Kidney (tissue), 14 donors: Measurements from ENCODE around the gene ZNF565. TPM values are rescaled to one million over a fixed set of nuclear protein-coding genes. Genes with fewer than 3 reads are reported as not detected.

Source experiments
- DNase-seq, 5 donors: peaks; one replicate each; pipeline ENCODE4 v3.0.0-alpha.2; 2013 to 2020
- FAIRE-seq: peaks from 2 replicates; lab custom pipeline; 2012; peaks lifted over from hg19 to GRCh38; lab: Jason Lieb, UNC
- H3K27ac ChIP-seq, 2 donors: one replicate each; pipeline ENCODE4 v1.7.0; 2013; ENCODE audit warnings: low read depth in 2 of 2, low read length in 2 of 2, inconsistent platforms in 1 of 2
- H3K27me3 ChIP-seq: one replicate; pipeline ENCODE4 v1.7.1; 2013; ENCODE audit warnings: low read length, inconsistent platforms; ENCODE audit not compliant: control insufficient read depth, insufficient read depth
- H3K36me3 ChIP-seq, 3 donors: one replicate each; pipeline versions ENCODE4 v1.7.0 to v1.7.1; 2013; ENCODE audit warnings: low read length in 3 of 3, control low read depth in 1 of 3, inconsistent platforms in 1 of 3; ENCODE audit not compliant: insufficient read depth in 3 of 3, control insufficient read depth in 2 of 3
- H3K4me1 ChIP-seq, 3 donors: one replicate each; pipeline versions ENCODE4 v1.7.0 to v1.7.1; 2013; ENCODE audit warnings: low read length in 3 of 3, inconsistent platforms in 1 of 3, low read depth in 1 of 3; ENCODE audit not compliant: control insufficient read depth in 2 of 3, insufficient read depth in 2 of 3
- H3K4me3 ChIP-seq, 3 donors: one replicate each; pipeline versions ENCODE4 v1.7.0 to v1.8.1; 2013; ENCODE audit warnings: low read length in 3 of 3, control low read depth in 1 of 3, inconsistent platforms in 1 of 3
- H3K9ac ChIP-seq, 3 donors: one replicate each; pipeline versions ENCODE4 v1.7.0 to v1.7.1; 2013; ENCODE audit warnings: low read length in 3 of 3, control low read depth in 1 of 3, inconsistent platforms in 1 of 3
- H3K9me3 ChIP-seq, 3 donors: one replicate each; pipeline versions ENCODE4 v1.7.0 to v1.7.1; 2013; ENCODE audit warnings: low read length in 3 of 3, control low read depth in 1 of 3, inconsistent platforms in 1 of 3; ENCODE audit not compliant: control insufficient read depth in 2 of 3, insufficient read depth in 1 of 3
- CTCF ChIP-seq: IDR thresholded peaks from 3 replicates; pipeline ENCODE4 v1.5.1; 2012; ENCODE audit warnings: mild to moderate bottlenecking, moderate library complexity, borderline replicate concordance; ENCODE audit not compliant: insufficient read depth; ENCODE audit errors: extremely low read depth
- intact Hi-C: fragments of 100-400 bp; cut with DNase I; formaldehyde crosslinking; loops from one replicate; pipeline ENCODE4 v1.11.1; 2022
- polyA plus RNA-seq: library from polyadenylated mRNA; stranded (reverse); fragments of 350-450 nt; fragmentation: Illumina TruSeq; extraction: RNeasy Lipid Tissue Mini Kit (QIAGEN cat#74804); gene quantifications from one replicate; pipeline ENCODE4 v1.2.3, GENCODE V29; 2014; ENCODE audit warnings: low read depth, low replicate concordance; ENCODE audit not compliant: insufficient read depth
- total RNA-seq: library from RNA; stranded (reverse); fragmentation: NEBNext Ultra II Directional; extraction: Animal tissue kit (Norgen Biotek cat#: 25700); gene quantifications from one replicate; pipeline ENCODE4 v1.2.1, GENCODE V29; 2021
- donor health status: control.
- donor health status: control.
- donor health status: control.
- donor health status: control.
- donor health status: control.
- donor health status: DM: yes; HTN: yes; CAD: no.
- donor health status: Normal renal cell carcinoma (clear cell type).

The ZNF565 gene
- total and polyA plus RNA-seq, 2 donors from 2014 or later = 1.5 to 4.6 TPM

- peaks cover 0 to 8% (median 7%) of the 10 kb centered on the region in 3 donors for H3K4me1 ChIP-seq
- no peaks in the 10 kb centered on the region for H3K9me3 ChIP-seq
- peak overlapping the region; percentile 99 to 100 for H3K27ac ChIP-seq
- intact Hi-C loops = no loop called here
- H3K36me3 ChIP-seq = peaks cover 15 to 26% (median 22%) of the 10 kb centered on the region in 3 donors
- no peak for TF ChIP-seq CTCF
- no peaks in the 10 kb centered on the region for H3K27me3 ChIP-seq
- peak; percentile 86 to 95 (median 93) for DNase-seq
- no peak for FAIRE-seq
- no peak overlapping the region for H3K9ac ChIP-seq
- peak overlapping the region; percentile 81 to 100 (median 90) for H3K4me3 ChIP-seq
Measured at GRCh38 chr19:36141039-36141927, 73.2 kb downstream of the ZNF565 start.

- peak overlapping the region; percentile 99 to 100 for H3K27ac ChIP-seq
- H3K9ac ChIP-seq = peak overlapping the region; percentile 69 to 100 (median 87)
- no peak for FAIRE-seq
- H3K27me3 ChIP-seq = no peaks in the 10 kb centered on the region
- H3K36me3 ChIP-seq = peaks cover 10 to 18% (median 13%) of the 10 kb centered on the region in 3 donors
- H3K4me3 ChIP-seq = peak overlapping the region; percentile 81 to 100 (median 90)
- DNase-seq = peak; percentile 59 to 87 (median 86)
- TF ChIP-seq CTCF = no peak
- H3K4me1 ChIP-seq = peaks cover 0 to 8% (median 7%) of the 10 kb centered on the region in 3 donors
- intact Hi-C loops = no loop called here
- no peaks in the 10 kb centered on the region for H3K9me3 ChIP-seq
Measured at GRCh38 chr19:36140304-36141038, 74.0 kb downstream of the ZNF565 start.

- FAIRE-seq (no peak), DNase-seq (peak; percentile 98 to 99 (median 99))
- peak; percentile 10 for TF ChIP-seq CTCF
- Histone ChIP-seq H3K9ac (peak within 1 kb of the TSS; percentile 69 to 100 (median 87)), H3K4me1 (peaks cover 0 to 8% (median 7%) of the 10 kb centered on the region in 3 donors), H3K27me3 (no peaks in the 10 kb centered on the region), H3K4me3 (peak within 1 kb of the TSS; percentile 81 to 100 (median 90)), H3K36me3 (peaks cover 7 to 14% (median 12%) of the 10 kb centered on the region in 3 donors), H3K9me3 (no peaks in the 10 kb centered on the region), H3K27ac (peak within 1 kb of the TSS; percentile 99 to 100)
- intact Hi-C loops = no loop called here
Measured at GRCh38 chr19:36139473-36140303, 74.8 kb downstream of the ZNF565 start, which contains the start of gene CAPNS1. Gene CAPNS1 (plus strand): TSS chr19:36140066. CDS start chr19:36141012, 946 bp downstream.
